H1 (cell line): ENCODE data around the gene CFHR4. TPM values are rescaled to one million over a fixed set of nuclear protein-coding genes. Genes with fewer than 3 reads are reported as not detected.

Source experiments
- CTCF ChIA-PET: fragments of 300-600 bp; sonication (Branson Sonifier 250); formaldehyde crosslinking; loops from one replicate; lab custom pipeline; 2021; ENCODE audit not compliant: partially characterized antibody; lab: Charles Lee
- POLR2A ChIA-PET: fragments of 300-600 bp; sonication (Branson Sonifier 250); formaldehyde crosslinking; loops from one replicate; lab custom pipeline; 2021; ENCODE audit warnings: inconsistent platforms; ENCODE audit not compliant: partially characterized antibody; lab: Charles Lee
- DNase-seq, 2 experiments: peaks; one replicate each; pipeline versions ENCODE4 v3.0.0 to v3.0.0-alpha.2; 2010 to 2022; ENCODE audit warnings: low spot score in 2 of 2, low read depth in 1 of 2, mixed read lengths in 1 of 2
- FAIRE-seq: peaks from 2 replicates; lab custom pipeline; 2011; peaks lifted over from hg19 to GRCh38; lab: Jason Lieb, UNC
- H2AFZ ChIP-seq: 2 replicates; pipeline ENCODE4 v1.8.1; 2012; ENCODE audit warnings: low read length, inconsistent platforms
- H2AK5ac ChIP-seq: 2 replicates; pipeline ENCODE4 v1.6.1; 2013; ENCODE audit warnings: low read depth, low read length
- H2BK120ac ChIP-seq: replicated peaks from 2 replicates; pipeline ENCODE3; 2013; ENCODE audit warnings: low read depth, low read length, inconsistent platforms
- H2BK12ac ChIP-seq: 2 replicates; pipeline ENCODE4 v1.6.1; 2013; ENCODE audit warnings: low read depth, low read length
- H2BK15ac ChIP-seq: 2 replicates; pipeline ENCODE4 v1.6.1; 2013; ENCODE audit warnings: low read length
- H2BK20ac ChIP-seq: 2 replicates; pipeline ENCODE4 v1.6.1; 2013; ENCODE audit warnings: low read length
- H2BK5ac ChIP-seq: 2 replicates; pipeline ENCODE4 v1.6.1; 2013; ENCODE audit warnings: low read depth, low read length
- H3K14ac ChIP-seq: 2 replicates; pipeline ENCODE4 v1.6.1; 2013; ENCODE audit warnings: inconsistent platforms; ENCODE audit not compliant: insufficient read length
- H3K18ac ChIP-seq: 2 replicates; pipeline ENCODE4 v1.6.1; 2013; ENCODE audit warnings: low read length; ENCODE audit errors: extremely low read depth
- H3K23ac ChIP-seq: 2 replicates; pipeline ENCODE4 v1.6.1; 2013; ENCODE audit warnings: inconsistent platforms; ENCODE audit not compliant: insufficient read length
- H3K23me2 ChIP-seq: 2 replicates; pipeline ENCODE4 v1.6.1; 2013; ENCODE audit warnings: low read depth, low read length
- H3K27ac ChIP-seq: 2 replicates; pipeline ENCODE4 v1.6.1; 2011; ENCODE audit warnings: low read depth, low read length, inconsistent platforms
- H3K27me3 ChIP-seq, 4 experiments: replicated peaks in 1 of 4; 1 replicate in 1 of 4; 2 replicates in 3 of 4; pipeline versions ENCODE4 v1.6.1 to v1.8.1; 2011 to 2013; ENCODE audit warnings: low read length in 3 of 4, mild to moderate bottlenecking in 3 of 4, inconsistent platforms in 2 of 4, mixed read lengths in 2 of 4, moderate library complexity in 1 of 4; ENCODE audit not compliant: control insufficient read depth in 3 of 4, insufficient read depth in 3 of 4; ENCODE audit errors: extremely low read depth in 1 of 4
- H3K36me3 ChIP-seq, 4 experiments: 2 replicates each; pipeline versions ENCODE4 v1.6.1 to v1.8.1; 2011 to 2013; ENCODE audit warnings: mild to moderate bottlenecking in 4 of 4, low read length in 3 of 4, moderate library complexity in 2 of 4, control low read depth in 1 of 4, inconsistent platforms in 1 of 4; ENCODE audit not compliant: insufficient read depth in 4 of 4, control insufficient read depth in 2 of 4
- H3K4ac ChIP-seq: replicated peaks from 2 replicates; pipeline ENCODE3; 2013; ENCODE audit warnings: low read length, low read depth, mixed read lengths, inconsistent platforms; ENCODE audit not compliant: insufficient read length
- H3K4me1 ChIP-seq, 4 experiments: replicated peaks in 1 of 4; 1 replicate in 1 of 4; 2 replicates in 3 of 4; pipeline versions ENCODE4 v1.6.1 to v1.8.1; 2011 to 2013; ENCODE audit warnings: low read length in 3 of 4, inconsistent platforms in 2 of 4, mixed read lengths in 1 of 4; ENCODE audit not compliant: insufficient read depth in 4 of 4, control insufficient read depth in 3 of 4
- H3K4me2 ChIP-seq, 2 experiments: 2 replicates each; pipeline versions ENCODE4 v1.6.1 to v1.8.1; 2011 to 2013; ENCODE audit warnings: low read depth in 2 of 2, low read length in 2 of 2, control low read depth in 1 of 2, inconsistent platforms in 1 of 2, mild to moderate bottlenecking in 1 of 2; ENCODE audit not compliant: insufficient read depth in 1 of 2
- H3K4me3 ChIP-seq, 4 experiments: fragments of 200-600, 300-600 bp in 1 of 4; sonication (generic), shearing (Covaris generic), sonication (Bioruptor Twin) in 1 of 4; 2 replicates each; pipeline versions ENCODE4 v1.5.1 to v1.8.1; 2011 to 2016; ENCODE audit warnings: low read length in 4 of 4, low read depth in 3 of 4, control low read depth in 2 of 4, inconsistent platforms in 2 of 4, mild to moderate bottlenecking in 2 of 4, mixed read lengths in 1 of 4, moderate library complexity in 1 of 4; ENCODE audit not compliant: insufficient read depth in 2 of 4; ENCODE audit errors: extremely low read depth in 1 of 4
- H3K56ac ChIP-seq: replicated peaks from 2 replicates; pipeline ENCODE3; 2013; ENCODE audit warnings: low read depth, mild to moderate bottlenecking, mixed read lengths, low read length, inconsistent platforms; ENCODE audit not compliant: insufficient read length
- H3K79me1 ChIP-seq: 2 replicates; pipeline ENCODE4 v1.6.1; 2013; ENCODE audit warnings: low read depth, low read length, control low read depth
- H3K79me2 ChIP-seq, 2 experiments: 2 replicates each; pipeline versions ENCODE4 v1.6.1 to v1.8.1; 2012 to 2013; ENCODE audit warnings: low read length in 2 of 2, mild to moderate bottlenecking in 2 of 2, inconsistent platforms in 1 of 2; ENCODE audit not compliant: insufficient read depth in 2 of 2, control insufficient read depth in 1 of 2
- H3K9ac ChIP-seq, 4 experiments: replicated peaks in 1 of 4; 1 replicate in 1 of 4; 2 replicates in 3 of 4; pipeline versions ENCODE4 v1.6.1 to v1.8.1; 2011 to 2013; ENCODE audit warnings: low read depth in 3 of 4, low read length in 3 of 4, control low read depth in 2 of 4, mild to moderate bottlenecking in 2 of 4, moderate library complexity in 2 of 4, inconsistent platforms in 1 of 4; ENCODE audit errors: extremely low read depth in 1 of 4
- H3K9me3 ChIP-seq, 2 experiments: 2 replicates each; pipeline versions ENCODE4 v1.6.1 to v1.8.1; 2012 to 2013; ENCODE audit warnings: mild to moderate bottlenecking in 2 of 2, moderate library complexity in 2 of 2, control low read depth in 1 of 2, inconsistent platforms in 1 of 2, low read depth in 1 of 2, low read length in 1 of 2, mixed read lengths in 1 of 2; ENCODE audit not compliant: insufficient read depth in 2 of 2
- H4K20me1 ChIP-seq, 2 experiments: replicated peaks in 1 of 2; 2 replicates each; pipeline versions ENCODE3 to v1.8.1; 2011 to 2013; ENCODE audit warnings: inconsistent platforms in 2 of 2, low read length in 2 of 2, mild to moderate bottlenecking in 1 of 2; ENCODE audit not compliant: insufficient read depth in 2 of 2, control insufficient read depth in 1 of 2
- H4K5ac ChIP-seq: 2 replicates; pipeline ENCODE4 v1.6.1; 2013; ENCODE audit warnings: low read length, low read depth, mixed read lengths, inconsistent platforms; ENCODE audit not compliant: insufficient read length
- H4K8ac ChIP-seq: 2 replicates; pipeline ENCODE4 v1.8.0; 2013; ENCODE audit warnings: mild to moderate bottlenecking, moderate library complexity, low read length, inconsistent platforms; ENCODE audit not compliant: insufficient read depth; ENCODE audit errors: extremely low read depth
- H4K91ac ChIP-seq: replicated peaks from 2 replicates; pipeline ENCODE3; 2013; ENCODE audit warnings: low read length, mixed read lengths, inconsistent platforms; ENCODE audit not compliant: insufficient read length
- CEBPB ChIP-seq: IDR thresholded peaks from 2 replicates; pipeline ENCODE4 v1.6.1; 2012; ENCODE audit warnings: low read depth, low read length
- CHD1 ChIP-seq: IDR thresholded peaks from 2 replicates; pipeline ENCODE4 v1.6.1; 2012; ENCODE audit warnings: low read depth, low read length, improper control_type of control experiment
- EZH2 ChIP-seq: fragments of 200-600 bp; sonication (generic); IDR thresholded peaks from 2 replicates; pipeline ENCODE4 v1.7.1; 2012; ENCODE audit warnings: low read depth, mild to moderate bottlenecking, moderate library complexity, low read length, inconsistent platforms; ENCODE audit not compliant: severe bottlenecking
- FOSL1 ChIP-seq: IDR thresholded peaks from 2 replicates; pipeline ENCODE4 v1.6.1; 2011; ENCODE audit warnings: mild to moderate bottlenecking, low read depth, low read length, moderate library complexity; ENCODE audit not compliant: insufficient read depth
- GABPA ChIP-seq: IDR thresholded peaks from 2 replicates; pipeline ENCODE4 v1.6.1; 2011; ENCODE audit warnings: mild to moderate bottlenecking, low read length, moderate library complexity, borderline replicate concordance; ENCODE audit not compliant: insufficient read depth
- HDAC6 ChIP-seq: IDR thresholded peaks from one replicate; pipeline ENCODE4 v1.7.1; 2012; ENCODE audit warnings: low read depth, mild to moderate bottlenecking, inconsistent platforms, low read length, moderate library complexity
- KDM4A ChIP-seq: IDR thresholded peaks from one replicate; pipeline ENCODE4 v1.7.1; 2012; ENCODE audit warnings: low read depth, mild to moderate bottlenecking, moderate library complexity, low read length, inconsistent platforms; ENCODE audit not compliant: severe bottlenecking
- MAX ChIP-seq: IDR thresholded peaks from 2 replicates; pipeline ENCODE4 v1.6.1; 2012; ENCODE audit warnings: inconsistent platforms
- NRF1 ChIP-seq: IDR thresholded peaks from 2 replicates; pipeline ENCODE4 v1.6.1; 2011; ENCODE audit warnings: mild to moderate bottlenecking, low read depth, low read length, improper control_type of control experiment
- POU5F1 ChIP-seq: IDR thresholded peaks from 2 replicates; pipeline ENCODE4 v1.6.1; 2011; ENCODE audit warnings: low read depth, mild to moderate bottlenecking, low read length, moderate library complexity
- SP4 ChIP-seq: IDR thresholded peaks from 2 replicates; pipeline ENCODE4 v1.6.1; 2012; ENCODE audit warnings: low read length, inconsistent platforms
- SRF ChIP-seq: IDR thresholded peaks from 2 replicates; pipeline ENCODE4 v1.6.1; 2011; ENCODE audit warnings: mild to moderate bottlenecking, low read depth, low read length, moderate library complexity
- TAF7 ChIP-seq: optimal IDR thresholded peaks from 2 replicates; pipeline ENCODE3; 2011; ENCODE audit warnings: low read depth, mild to moderate bottlenecking, inconsistent platforms, low read length, moderate library complexity, borderline replicate concordance
- TCF12 ChIP-seq: IDR thresholded peaks from 2 replicates; pipeline ENCODE4 v1.6.1; 2011; ENCODE audit warnings: low read depth, mild to moderate bottlenecking, low read length
- ZNF274 ChIP-seq: IDR thresholded peaks from 2 replicates; pipeline ENCODE4 v1.7.0; 2012; ENCODE audit warnings: low read length, borderline replicate concordance; ENCODE audit errors: extremely low read depth
- WGBS, 2 experiments: shearing (Covaris generic) in 1 of 2; methylation state at CpG; one replicate each; pipeline versions ENCODE4 v1.1.6 to v1.1.7; 2013 to 2015; ENCODE audit warnings: low lambda C conversion rate in 2 of 2, mixed read lengths in 2 of 2, inconsistent platforms in 1 of 2, low coverage in 1 of 2, missing lambda C conversion rate in 1 of 2; ENCODE audit not compliant: insufficient replicate concordance in 2 of 2, insufficient coverage in 1 of 2, insufficient read length in 1 of 2; ENCODE audit errors: extremely low coverage in 1 of 2, missing lambda C conversion rate in 1 of 2; 5-methylcytosine and 5-hydroxymethylcytosine counted together
- polyA plus RNA-seq, 7 experiments: library from polyadenylated mRNA; depleted of rRNA in 3 of 7; stranded (reverse) in 5 of 7; unstranded in 2 of 7; fragments of >200 nt in 5 of 7; fragments of 200-250 nt in 2 of 7; gene quantifications; 1 replicate in 5 of 7; 2 replicates in 1 of 7; 4 replicates in 1 of 7; pipeline versions ENCODE4 v1.2.1 to v1.2.3, GENCODE V29; 2011 to 2013; ENCODE audit warnings: missing spikeins in 2 of 7, mixed read lengths in 2 of 7
- total RNA-seq: library from RNA; stranded (reverse); fragmentation: NEBNext Ultra II Directional; extraction: Animal tissue kit (Norgen Biotek cat#: 25700); gene quantifications from 2 replicates; pipeline ENCODE4 v1.2.1, GENCODE V29; 2021

CFHR4 gene
- total and polyA plus RNA-seq, 2 of the 8 experiments (the other 6 are each of a cell fraction or from before 2014, with no cell fraction given) = not detected

- ChIA-PET CTCF (no interaction called here), POLR2A (no interaction called here)
- H4K5ac ChIP-seq = no peak overlapping the region
- H2BK5ac ChIP-seq = no peak overlapping the region
- H4K91ac ChIP-seq = no peak overlapping the region
- H3K9me3 ChIP-seq = no peaks in the 10 kb centered on the region
- H4K8ac ChIP-seq = no peak overlapping the region
- H3K18ac ChIP-seq = no peak overlapping the region
- no peaks in the 10 kb centered on the region for H3K4me1 ChIP-seq
- no peak overlapping the region for H3K4me2 ChIP-seq
- H2AFZ ChIP-seq = no peak overlapping the region; the same call in 1 of the 2 replicates
- H3K79me2 ChIP-seq = no peaks in the 10 kb centered on the region
- H2BK120ac ChIP-seq = no peak overlapping the region
- WGBS, 2 experiments = 84% methylated on average over 3 of the region's 3 CpGs; no CpG with 5 or more reads in 1 of the 2 experiments
- H2BK15ac ChIP-seq = no peak overlapping the region
- DNase-seq (no peak), FAIRE-seq (no peak)
- no peak overlapping the region for H2BK12ac ChIP-seq
- no peaks in the 10 kb centered on the region for H3K79me1 ChIP-seq
- H3K23me2 ChIP-seq = no peaks in the 10 kb centered on the region
- H2BK20ac ChIP-seq = no peak overlapping the region
- no peaks in the 10 kb centered on the region for H4K20me1 ChIP-seq
- no peak overlapping the region for H3K23ac ChIP-seq
- no peak overlapping the region for H3K4ac ChIP-seq
- no peak overlapping the region for H3K27ac ChIP-seq
- H3K4me3 ChIP-seq = no peak overlapping the region
- H3K56ac ChIP-seq = no peak overlapping the region
- no peak overlapping the region for H3K14ac ChIP-seq
- no peak overlapping the region for H3K9ac ChIP-seq
- no peaks in the 10 kb centered on the region for H3K27me3 ChIP-seq
- H2AK5ac ChIP-seq = no peak overlapping the region
- no peaks in the 10 kb centered on the region for H3K36me3 ChIP-seq
- TF ChIP-seq EZH2 = no peak
- no peak for TF ChIP-seq NRF1
- TF ChIP-seq KDM4A = no peak
- no peak for TF ChIP-seq MAX
- no peak for TF ChIP-seq TCF12
- no peak for TF ChIP-seq GABPA
- no peak for TF ChIP-seq ZNF274
- TF ChIP-seq POU5F1 = no peak
- no peak for TF ChIP-seq FOSL1
- TF ChIP-seq TAF7 = no peak
- no peak for TF ChIP-seq HDAC6
- TF ChIP-seq SP4 = no peak
- no peak for TF ChIP-seq CEBPB
- no peak for TF ChIP-seq SRF
- TF ChIP-seq CHD1 = no peak
Measured at GRCh38 chr1:196858811-196859210, 29.0 kb upstream of the CFHR4 start.
